AG04450 (cell line): ENCODE data around the gene PPM1N. TPM values are rescaled to one million over a fixed set of nuclear protein-coding genes. Genes with fewer than 3 reads are reported as not detected.

ENCODE experiments used
- CTCF ChIA-PET: fragments of 300-600, 350-600 bp; formaldehyde crosslinking; extraction: SDS; loops from one replicate; lab custom pipeline; 2022; ENCODE audit warnings: antibody characterized with exemption, inconsistent platforms; lab: Charles Lee
- POLR2A ChIA-PET: fragments of 350-600 bp; formaldehyde crosslinking; extraction: SDS; loops from one replicate; lab custom pipeline; 2021; ENCODE audit warnings: antibody characterized with exemption, inconsistent platforms; lab: Yijun Ruan, JAX
- DNase-seq: peaks from one replicate; pipeline ENCODE4 v3.0.0-alpha.2; 2011; ENCODE audit warnings: low read depth, low spot score
- H3K27ac ChIP-seq: one replicate; pipeline ENCODE4 v1.5.1; 2012; ENCODE audit warnings: low read depth, low read length, control low read depth
- H3K27me3 ChIP-seq: one replicate; pipeline ENCODE4 v1.6.0; 2012; ENCODE audit warnings: low read length; ENCODE audit not compliant: control insufficient read depth, insufficient read depth
- H3K4me3 ChIP-seq: 2 replicates; pipeline ENCODE4 v1.5.1; 2011; ENCODE audit warnings: mild to moderate bottlenecking, low read depth, low read length, control low read depth
- H3K9me3 ChIP-seq: 2 replicates; pipeline ENCODE4 v1.5.1; 2012; ENCODE audit warnings: low read length; ENCODE audit not compliant: control insufficient read depth, insufficient read depth
- CTCF ChIP-seq: IDR thresholded peaks from 2 replicates; pipeline ENCODE4 v1.5.1; 2011; ENCODE audit warnings: low read depth, low read length, control low read depth, inconsistent platforms
- polyA plus RNA-seq: library from polyadenylated mRNA; depleted of rRNA; stranded (reverse); fragments of >200 nt; gene quantifications from 2 replicates; pipeline ENCODE4 v1.2.3, GENCODE V29; 2011; rRNA removed

Gene PPM1N
- polyA plus RNA-seq, 1 experiment, result 1.5 TPM

DNA sequence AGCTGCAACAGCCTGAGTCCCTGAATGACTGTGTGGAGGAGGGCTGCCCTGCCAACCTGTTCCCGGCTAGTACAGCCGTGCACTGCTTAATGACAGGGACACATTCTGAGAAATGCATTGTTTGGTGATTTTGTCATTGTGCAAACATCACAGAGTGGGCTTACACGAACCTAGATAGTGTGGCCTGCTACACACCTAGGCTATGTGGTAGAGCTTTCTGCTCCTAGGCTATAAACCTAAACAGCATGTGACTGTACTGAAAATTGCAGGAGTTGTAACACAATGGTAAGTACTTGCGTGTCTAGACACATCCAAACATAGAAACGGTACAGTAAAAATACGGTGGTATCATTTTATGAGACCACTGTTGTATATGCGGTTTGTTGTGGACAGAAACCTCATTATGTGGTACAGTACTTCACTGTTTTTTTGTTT, 44.0 kb downstream of the PPM1N start:
- no peak for DNase-seq
- no peaks in the 10 kb centered on the region; the same call in 1 of the 2 replicates for H3K9me3 ChIP-seq

GRCh38 chr19:45547211-45547770, 49.0 kb downstream of the PPM1N start:
- Histone ChIP-seq H3K4me3 (no peak overlapping the region), H3K27me3 (no peaks in the 10 kb centered on the region), H3K9me3 (no peaks in the 10 kb centered on the region), H3K27ac (no peak overlapping the region)
- no peak for TF ChIP-seq CTCF
- CTCF ChIA-PET, result interaction anchor here (0.5 to 1.2 kb wide), 2 partner anchors 11 to 60 kb away, joined by 3 to 4 read pairs; no protein-coding TSS in a partner anchor
- POLR2A ChIA-PET, result no interaction called here
- DNase-seq, result no peak

More for the DNA sequence above, 44.0 kb downstream of the PPM1N start:
- H3K27ac ChIP-seq, result no peak overlapping the region
- CTCF ChIA-PET, result no interaction called here
- POLR2A ChIA-PET, result no interaction called here
- no peaks in the 10 kb centered on the region for H3K27me3 ChIP-seq
- H3K4me3 ChIP-seq, result no peak overlapping the region
- TF ChIP-seq CTCF, result no peak

DNA sequence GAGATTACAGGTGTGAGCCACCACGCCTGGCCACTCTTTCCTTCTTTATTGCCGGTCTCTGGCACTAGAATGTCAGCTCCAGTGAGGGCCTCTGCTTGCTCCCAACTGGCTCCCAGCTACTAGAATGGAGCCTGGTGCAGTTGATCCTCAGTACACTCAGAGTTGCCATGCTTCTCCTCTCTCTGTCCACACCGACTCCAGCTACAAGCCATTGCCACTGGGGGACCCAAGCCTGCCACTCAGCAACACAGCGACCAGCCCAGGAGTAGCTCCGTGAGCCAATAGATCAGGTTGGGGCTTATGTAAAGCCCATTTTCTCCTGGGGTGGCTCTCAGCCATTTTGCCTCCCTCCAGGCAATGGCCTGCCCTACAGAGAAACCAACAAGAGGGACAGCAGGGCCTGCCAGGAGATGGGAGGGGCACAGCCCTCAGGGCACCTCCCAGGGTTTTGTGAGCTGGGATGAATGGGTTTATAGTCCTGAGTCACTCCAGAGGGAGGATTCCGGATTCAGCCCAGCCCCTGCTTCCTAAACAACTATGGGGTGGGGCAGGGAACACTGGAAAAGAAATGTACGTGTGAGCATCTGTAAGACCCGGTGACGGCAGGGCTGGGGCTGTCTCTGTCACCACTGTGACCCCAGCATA, 49.8 kb downstream of the PPM1N start:
- DNase-seq, result no peak
- H3K4me3 ChIP-seq, result no peak overlapping the region
- no peak for TF ChIP-seq CTCF
- no peaks in the 10 kb centered on the region for H3K27me3 ChIP-seq
- no peaks in the 10 kb centered on the region for H3K9me3 ChIP-seq
- H3K27ac ChIP-seq, result no peak overlapping the region
- POLR2A ChIA-PET, result no interaction called here
- CTCF ChIA-PET, result interaction anchor here (0.5 to 1.2 kb wide), 2 partner anchors 10 kb away, joined by 3 read pairs; no protein-coding TSS in a partner anchor

Other genes with a start within 250 kb of the PPM1N start
- gene MARK4, start 247.2 kb upstream of the PPM1N start, polyA plus RNA-seq, result 12.6 and 18.9 TPM in 2 replicates
- not detected in 2 replicates for gene CKM, start 175.6 kb upstream of the PPM1N start, polyA plus RNA-seq
- gene KLC3, start 157.7 kb upstream of the PPM1N start, polyA plus RNA-seq, result not detected in 2 replicates
- 51.4 and 69.4 TPM in 2 replicates for gene ERCC2, start 127.9 kb upstream of the PPM1N start, polyA plus RNA-seq
- 2.4 and 5.1 TPM in 2 replicates for gene PPP1R13L, start 93.4 kb upstream of the PPM1N start, polyA plus RNA-seq
- gene POLR1G, start 91.8 kb upstream of the PPM1N start, polyA plus RNA-seq, result 3.0 and 3.2 TPM in 2 replicates
- 75.8 and 113 TPM in 2 replicates for gene ERCC1, start 74.5 kb upstream of the PPM1N start, polyA plus RNA-seq
- gene FOSB, start 30.4 kb upstream of the PPM1N start, polyA plus RNA-seq, result 1.3 and 1.7 TPM in 2 replicates
- 13.6 and 15.5 TPM in 2 replicates for gene RTN2, start 1.4 kb upstream of the PPM1N start, polyA plus RNA-seq
- 49.6 and 60.8 TPM in 2 replicates for gene VASP, start 9.0 kb downstream of the PPM1N start, polyA plus RNA-seq
- gene OPA3, start 86.4 kb downstream of the PPM1N start, polyA plus RNA-seq, result 12.2 and 13.3 TPM in 2 replicates
- gene GPR4, start 103.8 kb downstream of the PPM1N start, polyA plus RNA-seq, result not detected in 2 replicates
- 10.8 and 14.9 TPM in 2 replicates for gene EML2, start 141.0 kb downstream of the PPM1N start, polyA plus RNA-seq
- 0.61 and 0.68 TPM in 2 replicates for gene GIPR, start 169.8 kb downstream of the PPM1N start, polyA plus RNA-seq
- 531 and 608 TPM in 2 replicates for gene SNRPD2, start 193.5 kb downstream of the PPM1N start, polyA plus RNA-seq
- 6.7 and 9.5 TPM in 2 replicates for gene QPCTL, start 194.2 kb downstream of the PPM1N start, polyA plus RNA-seq
- gene FBXO46, start 232.5 kb downstream of the PPM1N start, polyA plus RNA-seq, result 1.4 and 2.2 TPM in 2 replicates
- not detected in 2 replicates for gene MEIOSIN, start 235.0 kb downstream of the PPM1N start, polyA plus RNA-seq